NCI-H128 (cell line): Measurements from ENCODE around the gene TOP1.
A peak's percentile ranks its signal among the peaks of the same experiment; 100 is the strongest.

Experiments
- DNase-seq: peaks from one replicate; lab custom pipeline; 2025; ENCODE audit not compliant: unreplicated experiment; lab: John Stamatoyannopoulos, UW

Gene TOP1

GRCh38 chr20:41028359-41029149 lies at the start of gene TOP1:
TOP1 (plus strand) TSS chr20:41028822; CDS start chr20:41029068, 246 bp downstream.
- peak; percentile 98 for DNase-seq

DNA sequence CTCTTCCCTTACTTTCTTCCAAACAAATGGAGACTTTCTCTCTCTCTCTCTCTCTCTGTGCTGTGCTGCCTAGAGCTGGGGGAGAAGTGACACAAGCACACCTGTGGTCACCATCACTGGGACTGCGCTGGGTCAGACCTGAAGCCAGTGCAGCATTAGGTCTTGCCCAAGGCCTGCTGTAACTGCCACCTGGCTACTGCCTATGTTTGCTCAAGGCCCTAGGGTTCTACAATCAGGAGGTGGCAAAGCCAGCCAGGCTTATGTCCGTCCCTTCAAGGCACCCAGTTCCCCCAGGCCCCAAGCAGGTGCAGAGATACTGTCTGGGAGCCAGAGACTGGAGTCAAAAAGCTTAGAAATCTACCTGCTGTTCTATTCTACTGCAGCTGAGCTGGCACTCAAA lies 49.4 kb upstream of the TOP1 start:
- DNase-seq: no peak

GRCh38 chr20:40980106-40980827 lies 48.4 kb upstream of the TOP1 start:
- DNase-seq: no peak

GRCh38 chr20:40980828-40981310 lies 47.8 kb upstream of the TOP1 start:
- DNase-seq: no peak

DNA sequence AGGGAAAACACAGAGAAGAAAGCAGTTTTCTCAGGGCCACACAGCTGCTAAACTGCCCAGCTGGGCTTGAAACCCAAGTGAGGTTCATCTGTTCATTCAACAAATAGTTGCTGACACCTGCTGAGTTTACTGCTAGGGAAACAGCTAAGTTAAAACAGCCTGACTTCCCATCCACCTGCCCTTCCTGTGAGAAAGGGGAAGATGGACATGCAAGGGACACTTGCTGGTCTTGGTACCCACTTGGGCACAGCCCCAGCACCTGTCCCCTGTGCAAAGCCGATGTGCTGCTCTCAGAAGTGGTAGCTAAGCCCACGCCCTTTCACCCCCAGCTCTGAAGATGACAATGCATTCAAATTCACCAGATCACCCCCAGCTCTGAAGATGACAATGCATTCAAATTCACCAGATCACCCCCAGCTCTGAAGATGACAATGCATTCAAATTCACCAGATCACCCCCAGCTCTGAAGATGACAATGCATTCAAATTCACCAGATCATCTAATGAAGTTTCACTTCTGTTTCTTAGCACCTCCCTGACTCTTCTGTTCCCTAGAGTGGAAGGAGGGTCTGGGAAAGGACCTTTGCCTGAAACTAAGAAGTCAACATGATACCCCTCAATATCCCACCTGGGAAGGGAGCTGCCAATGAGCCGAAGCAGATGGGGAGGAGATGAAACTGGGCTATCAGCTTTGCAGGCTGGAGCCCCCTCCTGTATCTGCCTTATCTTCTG lies 46.0 kb upstream of the TOP1 start:
- no peak for DNase-seq

DNA sequence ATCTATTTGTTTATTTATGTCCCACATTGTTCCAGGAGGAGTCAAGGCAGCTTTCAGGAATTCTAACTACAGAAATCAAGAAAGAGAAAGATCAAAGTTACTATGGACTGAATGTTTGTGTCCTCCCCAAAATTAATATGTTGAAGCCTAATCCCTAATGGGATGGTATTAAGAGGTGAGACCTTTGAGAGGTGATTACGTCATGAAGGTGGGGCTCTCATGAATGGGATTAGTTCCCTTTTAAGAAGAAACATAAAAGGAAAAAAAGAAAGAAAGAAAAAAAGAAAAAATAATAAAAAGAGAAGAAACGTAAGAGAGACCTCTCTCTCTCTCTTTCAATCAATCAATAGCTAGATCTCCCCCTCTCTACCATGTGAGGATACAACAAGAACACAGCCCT lies 44.7 kb upstream of the TOP1 start:
- DNase-seq: no peak

GRCh38 chr20:40984496-40984895 lies 44.1 kb upstream of the TOP1 start:
- no peak for DNase-seq

DNA sequence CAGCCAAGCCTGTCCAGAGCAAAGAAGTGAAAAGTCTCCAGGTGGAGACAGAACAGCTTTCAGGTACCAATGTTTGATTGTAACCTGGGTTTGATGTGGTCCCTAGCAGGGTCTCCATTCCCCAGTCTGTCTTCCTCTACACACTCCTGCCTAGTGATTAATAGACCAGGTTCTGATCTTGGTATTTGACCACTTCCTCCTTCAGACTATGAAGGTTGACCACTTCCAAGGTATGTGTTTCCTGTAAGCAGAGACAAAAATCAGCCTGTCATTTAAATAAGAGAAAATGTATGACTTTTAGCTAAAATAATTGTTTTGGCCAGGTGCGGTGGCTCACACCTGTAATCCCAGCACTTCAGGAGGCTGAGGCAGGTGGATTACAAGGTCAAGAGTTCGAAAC lies 41.8 kb upstream of the TOP1 start:
- no peak for DNase-seq

DNA sequence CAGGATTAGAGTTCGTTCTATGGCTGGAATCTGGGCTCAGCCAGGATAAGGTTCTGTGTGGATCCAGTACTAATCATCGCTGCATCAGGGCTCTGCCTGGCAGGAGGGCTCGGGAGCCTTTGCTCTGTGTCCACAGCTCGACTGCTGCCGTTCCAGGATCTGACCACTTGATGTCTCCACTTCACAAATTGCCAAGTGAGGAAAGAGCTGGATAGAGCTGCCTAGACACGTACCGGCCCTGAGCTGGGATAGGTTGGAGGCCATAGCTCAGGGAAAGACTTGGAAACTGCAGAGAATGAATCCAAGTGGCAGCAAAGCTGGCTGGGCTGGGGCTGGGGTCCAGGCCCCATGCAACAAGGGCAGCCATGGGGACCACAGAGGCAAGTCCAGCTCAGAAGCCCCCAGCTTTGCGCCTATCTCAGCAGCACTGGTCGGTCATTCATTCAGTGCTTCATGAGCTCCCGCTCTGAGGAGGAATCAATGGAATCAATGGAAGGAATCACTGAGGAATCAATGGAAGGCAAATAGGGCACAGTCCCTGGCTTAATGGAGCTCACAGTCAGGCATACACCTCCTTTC lies 38.0 kb upstream of the TOP1 start:
- DNase-seq: peak; percentile 19

DNA sequence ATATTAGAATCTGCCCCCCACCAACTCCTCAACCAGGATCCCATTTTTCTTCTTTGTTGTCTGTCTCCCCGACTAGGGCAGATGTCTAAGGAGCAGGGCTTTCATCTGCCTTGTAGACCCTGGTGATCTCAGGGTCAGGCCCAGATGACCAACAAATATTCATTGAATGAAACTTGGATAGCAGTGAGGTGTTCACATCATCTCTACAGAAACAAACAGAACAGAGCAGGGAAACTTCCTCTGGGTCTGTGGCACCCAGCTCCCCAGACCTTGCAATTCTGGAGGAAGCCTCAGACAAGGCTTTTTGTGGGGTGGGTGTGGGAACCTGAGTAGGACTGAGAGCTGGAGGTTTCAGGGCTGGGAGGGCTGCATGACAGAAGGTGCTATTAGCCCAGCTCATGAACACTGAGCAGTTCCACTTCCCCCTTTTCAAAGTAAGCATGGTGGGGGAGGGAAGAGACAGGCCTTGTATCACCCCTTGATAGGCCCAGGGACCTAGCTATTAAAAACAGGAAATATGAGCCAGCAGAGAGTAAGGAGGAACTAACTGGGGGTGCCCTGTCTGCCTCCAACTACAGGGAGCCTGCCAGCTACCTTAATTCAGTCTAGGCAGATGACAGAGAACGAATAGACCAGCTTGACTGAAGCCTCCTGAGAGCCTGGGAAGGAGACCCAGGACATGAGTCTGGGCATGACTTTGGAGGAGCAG lies 37.3 kb upstream of the TOP1 start:
- no peak for DNase-seq

DNA sequence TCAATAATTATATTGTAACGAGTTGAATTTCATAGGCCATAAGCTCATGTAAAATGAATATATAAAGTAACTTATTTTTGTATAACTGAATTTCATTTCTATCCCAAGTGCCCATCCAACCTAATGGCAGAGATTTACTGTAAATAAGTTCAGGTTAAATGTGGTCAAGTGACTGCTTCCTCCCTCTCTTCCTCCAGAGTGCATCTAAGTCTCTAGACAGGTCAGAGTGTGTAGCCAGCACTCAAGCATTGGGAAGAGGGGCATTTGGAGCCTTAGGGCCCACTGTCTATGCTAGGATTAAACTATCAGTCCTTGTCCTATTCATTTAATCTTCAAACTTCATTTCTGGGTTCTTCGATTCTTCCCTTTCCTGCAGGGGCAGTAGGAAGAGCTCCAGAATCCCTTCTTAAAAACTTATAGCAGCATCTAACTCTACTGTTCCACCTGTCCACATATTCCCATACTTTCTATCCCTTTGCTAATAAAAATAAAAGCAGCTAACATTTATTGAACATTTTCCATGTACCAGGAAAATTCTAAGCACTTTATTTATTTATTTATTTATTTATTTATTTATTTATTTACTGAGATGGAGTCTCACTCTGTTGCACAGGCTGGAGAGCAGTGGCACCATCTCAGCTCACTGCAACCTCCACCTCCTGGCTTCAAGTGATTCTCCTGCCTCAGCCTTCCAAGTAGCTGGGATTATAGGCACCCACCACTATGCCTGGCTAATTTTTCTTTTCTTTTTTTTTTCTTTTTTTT lies 36.1 kb upstream of the TOP1 start:
- DNase-seq: no peak

- no peak for DNase-seq
These were observed 34.7 kb upstream of the TOP1 start for GRCh38 chr20:40993794-40994540.

- no peak for DNase-seq
These were observed 32.3 kb upstream of the TOP1 start for GRCh38 chr20:40996326-40996725.

DNA sequence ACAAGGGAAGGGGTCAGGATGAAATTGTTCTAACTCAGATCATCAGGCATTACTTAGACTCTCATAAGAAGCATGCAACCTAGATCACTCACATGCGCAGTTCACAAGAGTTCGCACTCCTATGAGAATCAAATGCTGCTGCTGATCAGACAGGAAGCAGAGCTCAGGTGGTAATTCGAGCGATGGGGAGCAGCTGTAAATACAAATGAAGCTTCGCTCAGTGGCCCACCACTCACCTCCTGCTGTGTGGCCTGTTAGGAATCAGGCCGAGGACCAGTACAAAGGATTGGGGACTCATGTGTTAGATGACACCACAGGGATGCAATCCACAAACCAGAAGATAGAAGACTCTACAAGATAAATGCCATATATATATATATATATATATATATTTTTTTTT lies 31.5 kb upstream of the TOP1 start:
- DNase-seq: no peak

GRCh38 chr20:40999841-41000240 lies 28.8 kb upstream of the TOP1 start:
- DNase-seq: no peak

- DNase-seq: no peak
These were observed 28.0 kb upstream of the TOP1 start for GRCh38 chr20:41000628-41001027.

- no peak for DNase-seq
These were observed 27.1 kb upstream of the TOP1 start for GRCh38 chr20:41001497-41001896.

- no peak for DNase-seq
These were observed 25.8 kb upstream of the TOP1 start for GRCh38 chr20:41002842-41003142.

DNA sequence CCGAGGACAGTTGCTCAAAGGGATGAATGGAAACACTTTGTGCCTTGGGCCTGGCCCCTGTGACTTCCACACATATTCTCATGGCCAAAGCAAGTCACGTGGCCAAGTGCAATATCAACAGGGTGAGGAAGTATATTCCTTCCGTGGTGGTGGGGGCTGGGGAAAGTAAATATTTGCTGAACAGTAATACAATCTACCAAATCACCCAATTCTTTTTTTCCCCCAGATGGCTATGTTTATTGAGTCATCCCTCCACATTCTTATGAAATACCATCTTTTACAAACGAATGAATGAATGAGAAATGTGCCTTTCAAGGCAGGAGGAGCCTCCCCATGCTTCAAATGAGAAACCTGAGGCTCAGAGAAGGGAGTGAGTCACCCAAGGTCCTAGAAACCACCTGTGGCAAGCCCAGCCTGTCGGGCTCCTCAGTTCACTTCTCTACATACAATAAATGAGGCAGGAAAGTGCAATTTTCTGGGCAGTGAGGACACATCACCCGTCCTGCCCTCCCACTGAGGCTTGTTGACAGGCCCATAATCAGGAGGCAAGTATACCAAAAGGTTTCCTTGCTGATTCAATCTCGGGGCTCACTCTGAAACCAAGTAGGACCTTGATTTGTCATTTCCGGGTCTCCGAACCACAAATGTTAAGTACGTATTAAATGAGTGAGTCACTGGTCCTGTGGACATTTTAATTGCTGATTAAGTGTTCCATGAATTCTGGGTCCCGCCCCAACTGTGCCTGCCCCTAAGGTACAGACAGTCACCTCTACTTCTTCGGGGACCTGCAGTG lies 25.3 kb upstream of the TOP1 start:
- DNase-seq: no peak
